ENCODE results near the gene C2CD5. TPM values are rescaled to one million over a fixed set of nuclear protein-coding genes. Genes with fewer than 3 reads are reported as not detected.
"Not testable (repeated sequence)": the region's sequence is repeated elsewhere in the genome, so short reads cannot be mapped to it uniquely, and the experiment has no call there.

C2CD5 gene
- polyA plus RNA-seq, 3 donors = 8.6 to 23.4 (median 9.3) TPM

DNA sequence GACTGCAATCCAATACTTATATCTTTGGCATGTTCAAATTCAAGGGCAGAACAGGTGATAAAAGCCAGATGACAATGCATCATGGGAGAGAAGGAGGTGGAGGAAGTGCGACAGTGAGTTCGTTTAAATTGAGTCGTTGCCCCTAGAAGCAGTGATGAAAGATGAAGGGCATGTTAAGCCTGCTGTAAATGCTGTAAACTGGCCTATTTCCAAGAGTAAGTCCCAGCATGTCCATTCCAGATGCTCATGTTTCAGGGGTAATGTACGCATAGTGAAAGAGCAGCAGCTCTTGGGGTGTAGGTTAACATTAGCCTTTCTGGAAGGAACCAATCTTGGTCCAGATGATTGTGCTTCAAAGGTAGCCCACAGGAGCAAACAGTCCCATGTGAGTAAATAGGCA is 97.1 kb downstream of the C2CD5 start:
- no peak overlapping the region for H3K27ac ChIP-seq (ENCODE audit: low read depth, low read length)
- WGBS, 3 donors = 40 to 66% (median 46%) methylated on average over 4 of the region's 4 CpGs

- H3K27ac ChIP-seq (ENCODE audit: low read depth, low read length) = not testable (repeated sequence)
- 78 to 91% (median 89%) methylated on average over 11 of the region's 11 CpGs for WGBS, 3 donors
Observed at GRCh38 chr12:22444317-22444665, 100.1 kb downstream of the C2CD5 start.

GRCh38 chr12:22443379-22444316 is 100.7 kb downstream of the C2CD5 start:
- WGBS, 3 donors = 23 to 32% (median 27%) methylated on average over 17 of the region's 17 CpGs
- no peak overlapping the region for H3K27ac ChIP-seq (ENCODE audit: low read depth, low read length)

- WGBS, 3 donors = 68 to 79% (median 69%) methylated on average over 10 of the region's 10 CpGs
- H3K27ac ChIP-seq (ENCODE audit: low read depth, low read length) = no peak overlapping the region
Observed at GRCh38 chr12:22437031-22437806, 107.1 kb downstream of the C2CD5 start.

GRCh38 chr12:22435583-22435982 is 108.8 kb downstream of the C2CD5 start:
- no peak overlapping the region for H3K27ac ChIP-seq (ENCODE audit: low read depth, low read length)
- WGBS, 3 donors = 77 to 89% (median 86%) methylated on average over 3 of the region's 3 CpGs

GRCh38 chr12:22431693-22432251 is 112.6 kb downstream of the C2CD5 start:
- WGBS, 3 donors = 63 to 73% (median 69%) methylated on average over 1 of the region's 1 CpG
- no peak overlapping the region for H3K27ac ChIP-seq (ENCODE audit: low read depth, low read length)

DNA sequence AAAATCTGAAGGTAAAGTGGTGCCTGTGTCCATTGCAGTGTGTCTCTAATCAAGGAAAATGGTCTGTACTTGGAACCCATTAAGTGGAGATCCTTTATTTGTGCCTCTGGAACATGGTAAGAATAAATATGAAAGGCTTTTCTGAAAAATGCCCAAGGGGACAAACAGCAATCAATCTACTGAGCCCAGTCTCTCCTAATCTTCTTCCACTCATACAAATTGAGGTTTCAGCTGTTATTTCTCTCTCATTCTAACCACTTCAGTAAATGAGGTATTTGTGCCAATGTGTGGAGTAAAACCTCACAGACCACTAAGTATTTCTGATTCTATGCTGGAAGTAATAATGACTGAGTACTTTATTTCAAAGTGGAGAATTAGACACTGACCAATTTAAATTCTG is 127.5 kb downstream of the C2CD5 start:
- H3K27ac ChIP-seq (ENCODE audit: low read depth, low read length) = no peak overlapping the region

- H3K27ac ChIP-seq (ENCODE audit: low read depth, low read length) = no peak overlapping the region
- WGBS, 3 donors = 38 to 52% (median 50%) methylated on average over 4 of the region's 4 CpGs
Observed at GRCh38 chr12:22415342-22416309, 128.7 kb downstream of the C2CD5 start.

- 86 to 98% (median 91%) methylated on average over 2 of the region's 2 CpGs for WGBS, 3 donors
- H3K27ac ChIP-seq (ENCODE audit: low read depth, low read length) = no peak overlapping the region
Observed at GRCh38 chr12:22414742-22415141, 129.6 kb downstream of the C2CD5 start.

GRCh38 chr12:22413592-22413991 is 130.8 kb downstream of the C2CD5 start:
- 90 to 97% (median 93%) methylated on average over 3 of the region's 3 CpGs for WGBS, 3 donors
- no peak overlapping the region for H3K27ac ChIP-seq (ENCODE audit: low read depth, low read length)

GRCh38 chr12:22412581-22412980 is 131.8 kb downstream of the C2CD5 start:
- no peak overlapping the region for H3K27ac ChIP-seq (ENCODE audit: low read depth, low read length)

DNA sequence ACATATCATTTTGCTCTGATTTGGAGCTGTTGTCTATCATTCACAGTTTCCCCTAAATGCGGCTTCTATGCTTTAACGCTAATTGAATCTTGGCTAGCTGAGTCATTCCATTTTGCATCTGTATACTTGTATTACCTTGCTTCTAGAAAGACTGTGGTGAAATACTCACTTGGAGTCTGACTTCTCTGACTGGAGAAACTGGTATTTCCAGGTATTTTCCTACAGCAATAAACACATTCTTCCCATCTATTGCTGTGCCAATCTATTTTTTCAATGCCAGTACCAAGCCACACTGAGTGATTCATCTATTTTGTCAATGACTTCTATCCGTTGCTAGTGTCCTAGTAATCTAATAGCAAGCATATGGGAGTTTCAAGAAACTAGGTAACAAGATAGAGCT is 133.9 kb downstream of the C2CD5 start:
- WGBS, 3 donors = 66 to 89% (median 82%) methylated on average over 3 of the region's 3 CpGs

More at GRCh38 chr12:22412581-22412980, 131.8 kb downstream of the C2CD5 start:
- 83 to 88% (median 87%) methylated on average over 3 of the region's 3 CpGs for WGBS, 3 donors

DNA sequence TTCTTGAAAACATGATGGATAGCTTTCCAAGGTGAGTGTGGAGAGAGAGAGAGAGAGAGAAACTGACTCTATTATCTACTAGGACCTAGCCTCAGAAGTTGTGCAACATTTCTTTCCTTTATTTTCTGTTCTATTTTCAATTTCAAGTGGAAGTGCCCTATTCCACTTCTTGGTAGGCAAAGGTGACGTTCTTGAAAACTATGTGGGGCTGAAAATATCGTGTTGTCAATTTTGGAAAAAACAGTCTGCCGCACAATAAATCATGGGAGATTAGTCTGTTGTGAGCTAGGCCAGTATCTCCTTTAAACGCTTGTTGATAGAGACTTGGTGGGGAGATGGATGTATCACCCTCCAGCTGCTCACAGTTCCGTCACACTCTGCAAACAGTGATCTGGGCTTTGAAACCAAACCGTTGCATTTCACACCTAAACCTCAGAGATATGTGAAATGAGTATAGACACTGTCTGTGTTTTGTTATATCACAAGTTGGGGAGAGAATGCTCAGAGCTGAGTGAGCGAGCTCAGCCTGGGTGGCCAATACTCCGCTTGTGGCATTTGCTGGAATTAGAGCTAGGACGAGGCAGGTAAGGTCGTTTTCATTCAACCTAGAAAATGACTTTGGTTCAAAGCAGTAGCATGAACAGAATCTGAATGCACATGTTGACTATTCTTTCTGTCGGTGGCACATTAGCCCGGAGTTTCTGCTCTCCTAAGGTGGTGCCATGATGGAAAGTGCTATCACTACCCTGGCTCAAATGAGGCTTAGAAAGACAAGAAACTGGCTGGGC is 134.8 kb downstream of the C2CD5 start:
- no peak overlapping the region for H3K27ac ChIP-seq (ENCODE audit: low read depth, low read length)
- 76 to 80% (median 78%) methylated on average over 12 of the region's 12 CpGs for WGBS, 3 donors

More for the DNA sequence above, 133.9 kb downstream of the C2CD5 start:
- H3K27ac ChIP-seq (ENCODE audit: low read depth, low read length) = no peak overlapping the region

GRCh38 chr12:22408610-22409376 is 135.5 kb downstream of the C2CD5 start:
- 35 to 52% (median 46%) methylated on average over 8 of the region's 8 CpGs for WGBS, 3 donors
- H3K27ac ChIP-seq (ENCODE audit: low read depth, low read length) = no peak overlapping the region

DNA sequence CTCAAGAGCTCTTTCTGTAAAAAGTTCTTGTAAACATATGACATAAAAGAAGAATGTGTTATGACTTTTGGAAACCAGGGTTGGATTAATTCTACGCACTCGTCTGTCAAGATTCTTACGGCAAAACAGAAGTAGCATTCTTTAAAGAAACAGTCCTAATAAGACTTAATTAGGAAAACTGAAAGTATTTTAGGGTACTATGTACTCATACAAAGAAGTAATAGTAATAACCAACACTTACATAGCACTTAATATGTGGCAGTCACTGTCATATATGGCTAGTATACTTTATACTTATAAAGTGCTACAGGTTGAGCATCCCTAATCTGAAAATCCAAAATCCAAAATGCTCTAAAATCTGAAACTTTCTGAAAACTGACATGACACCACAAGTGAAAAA is 136.9 kb downstream of the C2CD5 start:
- WGBS, 3 donors = 84 to 94% (median 92%) methylated on average over 3 of the region's 3 CpGs
- H3K27ac ChIP-seq (ENCODE audit: low read depth, low read length) = no peak overlapping the region

GRCh38 chr12:22406627-22407026 is 137.7 kb downstream of the C2CD5 start:
- no peak overlapping the region for H3K27ac ChIP-seq (ENCODE audit: low read depth, low read length)
- WGBS, 3 donors = 89 to 95% (median 90%) methylated on average over 1 of the region's 1 CpG
